ENCODE results near the gene TRIO. TPM values are rescaled to one million over a fixed set of nuclear protein-coding genes. Genes with fewer than 3 reads are reported as not detected.
"Not testable (repeated sequence)": the region's sequence is repeated elsewhere in the genome, so short reads cannot be mapped to it uniquely, and the experiment has no call there.

Gene TRIO
- total RNA-seq = 242 and 248 TPM in 2 replicates
- 78.8 and 82.9 TPM in 2 replicates for polyA plus RNA-seq
- polyA plus RNA-seq (2011; cell fraction: cytosol; rRNA removed) = 78.5 and 80.6 TPM in 2 replicates
- 578 and 654 TPM in 2 replicates for polyA plus RNA-seq (2011; cell fraction: nucleus; rRNA removed)
- polyA plus RNA-seq (2012) = 97.7 and 123 TPM in 2 replicates
- 717 and 753 TPM in 2 replicates for polyA minus RNA-seq
- 58.8 TPM for polyA minus RNA-seq (2011; cell fraction: cytosol; rRNA and poly(A)+ RNA removed)
- polyA minus RNA-seq (2011; cell fraction: nucleus; rRNA and poly(A)+ RNA removed) = 902 and 1,116 TPM in 2 replicates
- Bru-seq, nascent RNA = percentile 97 among the genes with signal in this experiment
- percentile 93 among the genes with signal in this experiment for BruChase-seq, experiment 1, labeled RNA remaining after a 6-hour chase
- BruChase-seq, experiment 2, labeled RNA remaining after a 2-hour chase = percentile 96 among the genes with signal in this experiment
- long read RNA-seq, partial matches to known transcripts = 9 of 33 reads
- long read RNA-seq, other reads (novel, unspliced or antisense) = 22 of 33 reads

DNA sequence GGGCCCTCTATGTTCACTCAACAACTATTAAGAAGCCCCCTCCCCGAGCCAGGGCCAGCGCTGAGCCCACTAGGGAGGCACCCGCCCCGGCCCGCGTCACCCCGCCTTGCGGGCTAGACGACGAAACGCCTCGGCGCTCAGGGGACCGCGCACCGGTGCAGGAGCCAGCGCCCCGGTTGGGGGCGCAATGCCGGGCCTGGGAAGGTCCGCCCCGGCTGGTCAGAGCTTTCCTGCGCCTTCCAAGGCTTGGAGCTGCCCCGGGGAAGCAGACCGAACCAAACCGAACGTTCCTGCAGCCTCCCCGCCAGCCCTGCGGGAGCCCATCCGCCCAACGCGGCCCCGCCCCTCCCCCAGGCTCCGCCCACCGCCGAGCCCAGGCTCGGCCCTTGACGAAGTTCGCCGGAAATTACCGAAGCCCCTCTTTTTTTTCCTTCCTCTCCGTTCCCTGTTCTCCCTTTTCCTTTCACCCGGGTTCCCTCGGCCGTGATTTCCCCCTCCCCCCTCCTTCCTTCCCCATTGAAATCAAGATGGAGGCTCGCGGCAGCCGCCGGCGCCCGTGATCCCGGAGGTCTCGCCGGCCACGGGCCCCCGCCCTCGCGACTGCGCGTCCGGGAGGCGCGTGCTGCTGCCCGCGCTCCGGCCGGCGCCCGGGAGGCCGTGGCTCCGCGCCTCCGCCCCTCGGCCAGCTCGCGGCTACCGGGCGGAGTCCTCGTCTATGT is at the start of gene TRIO:
TSS of gene TRIO (plus strand) at position 516 of the 719 bp plus-strand sequence. CDS start 384 bp downstream, outside the sequence.
- DNase-seq (ENCODE audit: low read depth, low spot score) = peak; percentile 94
- Histone ChIP-seq H3K36me3 (ENCODE audit: control insufficient read depth in 2 of 2, extremely low read depth in 1 of 2, insufficient read depth in 2 of 2, low read length in 2 of 2) (no peaks in the 10 kb centered on the region), H3K4me2 (ENCODE audit: insufficient read depth, low read length) (peak within 1 kb of the TSS; percentile 88), H3K4me3 (replicated peaks in 1 of 3; ENCODE audit: insufficient read depth in 1 of 3, low read depth in 1 of 3, low read length in 3 of 3) (peak within 1 kb of the TSS; percentile 55 to 98 (median 91)), H4K20me1 (replicated peaks; ENCODE audit: control insufficient read depth, extremely low read depth, insufficient read depth, low read length) (peaks cover 5% of the 10 kb centered on the region), H3K9me3 (replicated peaks; ENCODE audit: control insufficient read depth, insufficient read depth, low read length) (no peaks in the 10 kb centered on the region), H3K9ac (replicated peaks; ENCODE audit: extremely low read depth, insufficient read depth, low read length) (peak within 1 kb of the TSS; percentile 99), H3K9me1 (replicated peaks; ENCODE audit: control insufficient read depth, extremely low read depth, insufficient read depth, low read length) (no peaks in the 10 kb centered on the region), H3K27me3 (ENCODE audit: control insufficient read depth in 2 of 2, insufficient read depth in 2 of 2, low read length in 2 of 2) (peaks cover 9 to 10% of the 10 kb centered on the region in 2 experiments), H2AFZ (ENCODE audit: low read depth, low read length) (peak within 1 kb of the TSS; percentile 32), H3K79me2 (ENCODE audit: control insufficient read depth, insufficient read depth, low read length) (peaks cover 44% of the 10 kb centered on the region), H3K27ac (ENCODE audit: insufficient read depth, low read depth, low read length) (peak within 1 kb of the TSS; percentile 94), H3K4me1 (ENCODE audit: control insufficient read depth, extremely low read depth, insufficient read depth, low read length) (peaks cover 33% of the 10 kb centered on the region)
- TF ChIP-seq, protein P1, sequence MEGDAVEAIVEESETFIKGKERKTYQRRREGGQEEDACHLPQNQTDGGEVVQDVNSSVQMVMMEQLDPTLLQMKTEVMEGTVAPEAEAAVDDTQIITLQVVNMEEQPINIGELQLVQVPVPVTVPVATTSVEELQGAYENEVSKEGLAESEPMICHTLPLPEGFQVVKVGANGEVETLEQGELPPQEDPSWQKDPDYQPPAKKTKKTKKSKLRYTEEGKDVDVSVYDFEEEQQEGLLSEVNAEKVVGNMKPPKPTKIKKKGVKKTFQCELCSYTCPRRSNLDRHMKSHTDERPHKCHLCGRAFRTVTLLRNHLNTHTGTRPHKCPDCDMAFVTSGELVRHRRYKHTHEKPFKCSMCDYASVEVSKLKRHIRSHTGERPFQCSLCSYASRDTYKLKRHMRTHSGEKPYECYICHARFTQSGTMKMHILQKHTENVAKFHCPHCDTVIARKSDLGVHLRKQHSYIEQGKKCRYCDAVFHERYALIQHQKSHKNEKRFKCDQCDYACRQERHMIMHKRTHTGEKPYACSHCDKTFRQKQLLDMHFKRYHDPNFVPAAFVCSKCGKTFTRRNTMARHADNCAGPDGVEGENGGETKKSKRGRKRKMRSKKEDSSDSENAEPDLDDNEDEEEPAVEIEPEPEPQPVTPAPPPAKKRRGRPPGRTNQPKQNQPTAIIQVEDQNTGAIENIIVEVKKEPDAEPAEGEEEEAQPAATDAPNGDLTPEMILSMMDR (IDR thresholded peaks at IDR 0.05; ENCODE audit: extremely low read depth in 1 of 2, insufficient read depth in 1 of 2, low read depth in 1 of 2, low read length in 2 of 2) = peak; percentile 36 to 72
- TF ChIP-seq POLR2A (IDR thresholded peaks at IDR 0.05; ENCODE audit: low read depth, low read length) (peak; percentile 85), POLR2AphosphoS5 (IDR thresholded peaks at IDR 0.05; ENCODE audit: insufficient read depth, low read depth, low read length) (peak; percentile 90), GATA2 (IDR thresholded peaks at IDR 0.05; ENCODE audit: insufficient read depth, insufficient read length, low read depth, low read length) (no peak)
- ChIA-PET CTCF (interaction anchor here (0.7 to 3.0 kb wide), 14 partner anchors 11 to 157 kb away, joined by 3 to 38 read pairs (median 4); no protein-coding TSS in a partner anchor), POLR2A (interaction anchor here (0.6 to 1.7 kb wide), 2 partner anchors 11 to 127 kb away, joined by 3 to 4 read pairs; no protein-coding TSS in a partner anchor)
- no TSS peak for BruUV-seq (replicated peaks)
- intact Hi-C loops (cut with micrococcal nuclease) (loop anchor here (1.0 kb wide), 5 partner anchors 35 to 127 kb away; no protein-coding TSS in a partner anchor), dilution Hi-C loops (cut with MboI; ENCODE audit: extremely low pct_ligation_motif_present, low sequenced_read_pairs) (loop anchor here (25.0 kb wide), 1 partner anchor 119 kb away; no protein-coding TSS in a partner anchor)
- FAIRE-seq = peak; percentile 94

DNA sequence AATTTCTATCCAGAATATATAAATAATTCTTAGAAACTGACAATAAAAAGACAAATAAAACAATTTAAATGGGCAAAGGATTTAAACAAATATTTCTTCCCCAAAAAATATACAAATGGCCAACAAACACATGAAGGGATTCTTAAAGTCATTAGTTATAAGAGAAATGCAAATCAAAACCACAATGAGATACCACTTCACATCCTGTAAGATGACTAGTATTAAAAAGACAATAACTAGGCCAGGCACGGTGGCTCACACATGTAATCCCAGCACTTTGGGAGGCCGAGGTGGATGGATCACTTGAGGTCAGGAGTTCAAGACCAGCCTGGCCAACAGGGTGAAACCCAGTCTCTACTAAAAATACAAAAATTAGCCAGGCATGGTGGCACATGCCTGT is 45.8 kb upstream of the TRIO start:
- H3K27ac ChIP-seq (ENCODE audit: insufficient read depth, low read depth, low read length); H4K20me1 ChIP-seq (replicated peaks; ENCODE audit: control insufficient read depth, extremely low read depth, insufficient read depth, low read length); H3K4me1 ChIP-seq (ENCODE audit: control insufficient read depth, extremely low read depth, insufficient read depth, low read length); DNase-seq (ENCODE audit: low read depth, low spot score); CTCF ChIA-PET; H3K9me1 ChIP-seq (replicated peaks; ENCODE audit: control insufficient read depth, extremely low read depth, insufficient read depth, low read length); H3K36me3 ChIP-seq (ENCODE audit: control insufficient read depth in 2 of 2, extremely low read depth in 1 of 2, insufficient read depth in 2 of 2, low read length in 2 of 2); H3K79me2 ChIP-seq (ENCODE audit: control insufficient read depth, insufficient read depth, low read length); FAIRE-seq; H3K4me2 ChIP-seq (ENCODE audit: insufficient read depth, low read length); dilution Hi-C loops (cut with MboI; ENCODE audit: extremely low pct_ligation_motif_present, low sequenced_read_pairs); BruUV-seq (replicated peaks); H3K9me3 ChIP-seq (replicated peaks; ENCODE audit: control insufficient read depth, insufficient read depth, low read length); H3K4me3 ChIP-seq (replicated peaks in 1 of 3; ENCODE audit: insufficient read depth in 1 of 3, low read depth in 1 of 3, low read length in 3 of 3); intact Hi-C loops (cut with micrococcal nuclease); H3K9ac ChIP-seq (replicated peaks; ENCODE audit: extremely low read depth, insufficient read depth, low read length); POLR2A ChIA-PET; H2AFZ ChIP-seq (ENCODE audit: low read depth, low read length): not testable (repeated sequence)
- peaks cover 7 to 11% of the 10 kb centered on the region in 2 experiments for H3K27me3 ChIP-seq (ENCODE audit: control insufficient read depth in 2 of 2, insufficient read depth in 2 of 2, low read length in 2 of 2)
